NB4 (cell line): Measurements from ENCODE around the gene FUT1.

Experiments
- DNase-seq: peaks from one replicate; pipeline ENCODE4 v3.0.0; 2010; ENCODE audit warnings: low read depth
- H3K4me3 ChIP-seq: one replicate; pipeline ENCODE4 v1.5.1; 2011; ENCODE audit warnings: mild to moderate bottlenecking, low read depth, low read length, moderate library complexity
- MYC ChIP-seq: IDR thresholded peaks from 2 replicates; pipeline ENCODE4 v1.6.1; 2011; ENCODE audit warnings: low read depth, low read length
- POLR2A ChIP-seq: IDR thresholded peaks from 2 replicates; pipeline ENCODE4 v1.6.1; 2011; ENCODE audit warnings: mild to moderate bottlenecking; ENCODE audit not compliant: insufficient read length; ENCODE audit errors: extremely low read depth
- TF ChIP-seq, protein P1 (sequence below): IDR thresholded peaks from 2 replicates; pipeline ENCODE4 v1.6.1; 2011; ENCODE audit warnings: low read depth, low read length
- TF ChIP-seq, protein P2 (sequence below): IDR thresholded peaks from one replicate; pipeline ENCODE4 v1.5.1; 2012; ENCODE audit warnings: low read depth, low read length

Gene FUT1

DNA sequence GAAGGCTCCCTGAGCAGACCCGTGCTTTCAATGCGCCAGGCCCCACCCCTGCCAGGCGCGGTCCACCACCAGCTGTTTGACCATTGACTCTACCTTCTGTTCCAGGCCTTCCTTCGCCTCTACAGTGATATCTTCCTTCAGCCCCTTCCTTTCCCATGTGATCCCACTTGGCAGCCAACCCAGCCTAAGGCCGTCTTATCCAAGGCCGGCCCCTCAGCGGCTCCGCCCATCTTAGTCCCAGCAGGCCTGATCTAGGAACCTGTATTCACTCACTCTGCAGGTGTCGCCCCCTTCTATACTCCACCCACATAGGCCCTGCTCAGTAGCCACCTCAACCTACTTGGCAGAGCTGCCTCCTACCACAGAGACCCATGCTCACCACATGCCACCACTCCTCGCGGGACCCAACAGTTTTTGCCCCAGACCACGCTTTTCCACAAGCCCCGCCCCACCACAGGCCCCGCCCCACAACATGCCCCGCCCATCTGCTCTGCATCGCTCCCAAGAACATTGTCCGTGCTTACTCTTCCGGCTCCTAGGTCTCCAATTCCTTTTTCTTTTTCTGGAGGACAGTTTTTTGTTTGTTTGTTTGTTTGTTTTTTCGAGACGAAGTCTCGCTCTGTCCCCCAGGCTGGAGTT, 15.0 kb downstream of the FUT1 start:
- H3K4me3 ChIP-seq, result no peak overlapping the region
- peak; percentile 46 for DNase-seq
- TF ChIP-seq POLR2A (no peak), MYC (no peak)
- TF ChIP-seq, protein P1, sequence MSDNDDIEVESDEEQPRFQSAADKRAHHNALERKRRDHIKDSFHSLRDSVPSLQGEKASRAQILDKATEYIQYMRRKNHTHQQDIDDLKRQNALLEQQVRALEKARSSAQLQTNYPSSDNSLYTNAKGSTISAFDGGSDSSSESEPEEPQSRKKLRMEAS, result no peak
- TF ChIP-seq, protein P2, sequence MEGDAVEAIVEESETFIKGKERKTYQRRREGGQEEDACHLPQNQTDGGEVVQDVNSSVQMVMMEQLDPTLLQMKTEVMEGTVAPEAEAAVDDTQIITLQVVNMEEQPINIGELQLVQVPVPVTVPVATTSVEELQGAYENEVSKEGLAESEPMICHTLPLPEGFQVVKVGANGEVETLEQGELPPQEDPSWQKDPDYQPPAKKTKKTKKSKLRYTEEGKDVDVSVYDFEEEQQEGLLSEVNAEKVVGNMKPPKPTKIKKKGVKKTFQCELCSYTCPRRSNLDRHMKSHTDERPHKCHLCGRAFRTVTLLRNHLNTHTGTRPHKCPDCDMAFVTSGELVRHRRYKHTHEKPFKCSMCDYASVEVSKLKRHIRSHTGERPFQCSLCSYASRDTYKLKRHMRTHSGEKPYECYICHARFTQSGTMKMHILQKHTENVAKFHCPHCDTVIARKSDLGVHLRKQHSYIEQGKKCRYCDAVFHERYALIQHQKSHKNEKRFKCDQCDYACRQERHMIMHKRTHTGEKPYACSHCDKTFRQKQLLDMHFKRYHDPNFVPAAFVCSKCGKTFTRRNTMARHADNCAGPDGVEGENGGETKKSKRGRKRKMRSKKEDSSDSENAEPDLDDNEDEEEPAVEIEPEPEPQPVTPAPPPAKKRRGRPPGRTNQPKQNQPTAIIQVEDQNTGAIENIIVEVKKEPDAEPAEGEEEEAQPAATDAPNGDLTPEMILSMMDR, result no peak

DNA sequence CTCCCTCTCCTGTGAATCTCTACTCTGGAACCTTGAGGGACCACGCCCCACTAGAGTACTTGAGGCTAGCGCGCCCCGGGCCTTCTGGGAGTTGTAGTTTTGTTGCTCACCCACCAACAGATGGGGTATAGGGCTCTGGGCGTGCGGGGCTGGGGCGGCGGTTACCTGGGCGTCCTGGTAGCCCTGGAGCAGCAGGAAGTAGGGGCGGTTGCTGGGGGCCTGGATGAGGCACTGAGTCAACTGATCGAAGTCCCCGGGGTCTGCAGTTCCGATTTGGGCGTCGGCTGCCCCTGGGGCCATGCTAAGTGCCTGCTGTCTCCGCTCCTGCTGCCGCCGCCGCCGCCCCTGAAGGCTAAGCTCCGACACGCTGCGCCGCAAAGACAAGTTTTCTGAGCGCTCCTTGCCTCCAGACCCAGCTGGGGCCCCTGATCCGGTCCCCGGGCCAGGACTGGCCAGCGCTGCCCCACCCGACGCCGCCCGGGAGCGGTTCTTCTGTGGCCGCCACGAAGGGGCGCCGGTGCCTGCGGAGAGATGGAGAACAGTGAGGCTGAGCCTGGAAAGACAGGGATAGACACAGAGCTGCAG, 17.3 kb downstream of the FUT1 start:
- DNase-seq, result peak; percentile 44
- TF ChIP-seq, protein P2, result no peak
- TF ChIP-seq, protein P1, result no peak
- TF ChIP-seq MYC (0 out of 2 replicates have a peak, but pooled peaks have one; percentile 14), POLR2A (no peak)
- no peak overlapping the region for H3K4me3 ChIP-seq

DNA sequence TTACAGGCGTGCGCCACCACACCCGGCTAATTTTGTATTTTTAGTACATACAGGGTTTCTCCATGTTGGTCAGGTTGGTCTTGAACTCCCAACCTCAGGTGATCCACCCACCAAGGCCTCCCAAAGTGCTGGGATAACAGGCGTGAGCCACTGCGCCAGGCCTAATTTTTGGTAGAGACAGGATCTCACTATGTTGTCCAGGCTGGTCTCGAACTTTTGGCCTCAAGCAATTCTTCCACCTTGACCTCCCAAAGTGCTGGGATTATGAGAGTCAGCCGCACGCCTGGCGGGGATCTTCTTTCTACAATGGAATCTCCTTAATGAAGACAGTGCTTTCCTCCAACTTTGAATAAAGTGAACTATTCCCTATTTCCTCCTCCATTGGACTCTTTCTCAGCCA, 17.8 kb downstream of the FUT1 start:
- no peak for DNase-seq
- H3K4me3 ChIP-seq, result no peak overlapping the region
- TF ChIP-seq MYC (no peak), POLR2A (no peak)
- TF ChIP-seq, protein P2, result no peak
- TF ChIP-seq, protein P1, result no peak

DNA sequence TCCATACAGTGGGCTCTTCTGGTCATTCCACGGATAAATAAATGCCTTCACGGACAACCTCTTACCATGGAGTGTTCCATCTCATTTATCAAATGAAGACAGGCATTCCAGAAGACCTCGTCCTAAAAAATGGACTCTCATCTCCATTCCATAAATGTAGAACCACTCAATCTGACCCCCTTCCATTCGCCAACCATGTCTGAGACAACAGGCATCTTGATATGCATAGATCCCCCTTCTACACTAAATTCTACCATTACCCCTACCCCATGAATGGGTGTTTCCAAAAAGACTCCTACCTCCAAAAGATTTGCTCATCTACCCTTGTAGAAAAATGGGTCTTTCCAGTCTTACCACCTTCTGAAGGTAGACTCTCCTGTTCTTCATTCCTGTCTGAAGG, 21.0 kb downstream of the FUT1 start:
- TF ChIP-seq POLR2A (no peak), MYC (no peak)
- TF ChIP-seq, protein P1, result no peak
- TF ChIP-seq, protein P2, result no peak
- no peak overlapping the region for H3K4me3 ChIP-seq
- DNase-seq, result no peak

DNA sequence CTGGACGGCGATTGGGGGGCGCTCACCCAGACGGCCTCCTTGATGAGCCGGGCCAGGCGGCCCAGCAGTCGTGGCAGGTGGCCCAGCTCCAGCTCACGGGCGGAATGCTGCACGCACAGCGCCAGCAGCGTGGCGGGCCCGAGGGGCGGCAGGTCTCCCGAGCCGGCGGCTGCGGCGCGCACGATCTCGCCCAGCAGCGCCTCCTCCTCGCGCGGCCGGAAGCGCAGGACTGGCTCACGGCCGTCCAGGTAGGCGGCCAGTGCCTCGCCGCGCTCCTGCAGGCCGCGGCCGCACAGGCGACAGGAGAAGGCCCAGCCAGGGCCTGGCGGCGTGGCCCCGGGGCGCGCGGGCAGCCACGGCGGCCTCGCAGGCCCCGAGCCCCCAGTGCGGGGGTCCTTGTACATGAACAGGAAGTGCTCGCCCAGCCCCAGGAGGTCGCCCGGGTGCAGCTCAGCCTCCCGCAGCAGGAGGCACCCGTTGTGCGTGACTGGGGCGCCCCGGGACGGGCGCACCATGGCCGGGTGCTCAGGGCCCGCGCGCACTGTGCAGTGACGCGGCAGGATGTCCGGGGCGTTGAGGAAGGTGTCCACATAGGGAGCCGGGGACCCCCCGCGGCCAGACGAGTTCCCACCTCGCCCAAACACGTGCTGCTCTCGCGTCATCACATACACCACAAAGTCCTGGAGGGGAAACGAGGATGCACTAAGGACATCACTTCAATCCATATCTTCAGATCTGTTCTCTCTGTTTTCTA, 23.4 kb downstream of the FUT1 start:
- TF ChIP-seq, protein P2, result no peak
- no peak for DNase-seq
- H3K4me3 ChIP-seq, result no peak overlapping the region
